ENCODE results near the gene RAVER1.
"Not testable (repeated sequence)": the region's sequence is repeated elsewhere in the genome, so short reads cannot be mapped to it uniquely, and the experiment has no call there.

RAVER1 gene

DNA sequence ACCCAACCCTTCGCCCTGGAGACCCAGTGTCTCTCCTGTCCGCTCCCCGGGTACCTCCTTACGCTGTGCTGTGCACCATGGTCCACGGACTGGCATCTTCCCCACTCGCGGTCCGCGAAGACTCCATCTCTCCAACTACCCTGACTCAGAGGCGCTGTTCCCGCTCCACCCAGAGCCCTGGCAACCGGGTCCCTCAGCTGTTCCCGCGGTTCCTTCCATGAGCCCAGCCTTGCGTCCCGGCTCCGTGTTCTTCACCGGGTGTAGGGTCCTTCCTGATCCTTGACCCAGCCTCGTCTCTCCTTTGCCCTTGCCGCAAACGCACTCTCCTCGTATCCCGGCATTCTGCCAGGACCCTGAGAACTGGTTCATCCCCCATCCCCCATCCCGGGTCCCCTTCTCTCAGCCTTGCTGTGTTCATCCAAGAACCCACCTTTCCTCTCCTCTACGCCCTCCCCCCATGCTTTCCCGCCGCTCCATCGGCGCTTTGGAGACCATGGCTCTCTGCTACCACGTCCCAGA is 42.9 kb downstream of the RAVER1 start:
- no peak for DNase-seq (ENCODE audit: low read depth)

DNA sequence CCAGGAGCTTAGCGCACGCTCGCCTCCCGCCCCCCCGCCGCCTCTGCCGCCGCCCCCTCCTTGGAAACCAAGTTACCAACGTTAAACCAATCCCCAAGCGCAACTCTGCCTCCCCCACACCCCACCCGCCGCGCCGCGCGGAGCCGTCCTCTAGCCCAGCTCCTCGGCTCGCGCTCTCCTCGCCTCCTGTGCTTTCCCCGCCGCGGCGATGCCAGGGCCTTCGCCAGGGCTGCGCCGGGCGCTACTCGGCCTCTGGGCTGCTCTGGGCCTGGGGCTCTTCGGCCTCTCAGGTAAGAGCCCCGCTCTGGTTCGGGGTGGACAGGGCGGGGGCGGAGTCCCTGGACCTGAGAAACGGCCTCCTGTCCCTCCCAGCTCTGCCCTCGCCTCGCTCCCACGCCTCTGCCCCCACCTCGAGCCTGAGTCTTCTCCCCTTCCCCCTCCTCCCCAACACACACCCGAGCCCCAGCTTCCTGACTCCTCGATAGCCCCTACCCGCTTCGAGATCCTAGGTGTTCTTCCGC is 43.4 kb downstream of the RAVER1 start, which contains the start of gene ICAM5:
Gene ICAM5, plus strand, starts transcription at position 117 of the 521 bp plus-strand sequence. Its CDS starts 92 bp downstream, at position 209.
- no peak for DNase-seq (ENCODE audit: low read depth)

- no peak for DNase-seq (ENCODE audit: low read depth)
Observed at GRCh38 chr19:10289167-10289835, 44.0 kb downstream of the RAVER1 start.

- DNase-seq (ENCODE audit: low read depth): no peak
Observed at GRCh38 chr19:10288662-10289166, 44.6 kb downstream of the RAVER1 start.

DNA sequence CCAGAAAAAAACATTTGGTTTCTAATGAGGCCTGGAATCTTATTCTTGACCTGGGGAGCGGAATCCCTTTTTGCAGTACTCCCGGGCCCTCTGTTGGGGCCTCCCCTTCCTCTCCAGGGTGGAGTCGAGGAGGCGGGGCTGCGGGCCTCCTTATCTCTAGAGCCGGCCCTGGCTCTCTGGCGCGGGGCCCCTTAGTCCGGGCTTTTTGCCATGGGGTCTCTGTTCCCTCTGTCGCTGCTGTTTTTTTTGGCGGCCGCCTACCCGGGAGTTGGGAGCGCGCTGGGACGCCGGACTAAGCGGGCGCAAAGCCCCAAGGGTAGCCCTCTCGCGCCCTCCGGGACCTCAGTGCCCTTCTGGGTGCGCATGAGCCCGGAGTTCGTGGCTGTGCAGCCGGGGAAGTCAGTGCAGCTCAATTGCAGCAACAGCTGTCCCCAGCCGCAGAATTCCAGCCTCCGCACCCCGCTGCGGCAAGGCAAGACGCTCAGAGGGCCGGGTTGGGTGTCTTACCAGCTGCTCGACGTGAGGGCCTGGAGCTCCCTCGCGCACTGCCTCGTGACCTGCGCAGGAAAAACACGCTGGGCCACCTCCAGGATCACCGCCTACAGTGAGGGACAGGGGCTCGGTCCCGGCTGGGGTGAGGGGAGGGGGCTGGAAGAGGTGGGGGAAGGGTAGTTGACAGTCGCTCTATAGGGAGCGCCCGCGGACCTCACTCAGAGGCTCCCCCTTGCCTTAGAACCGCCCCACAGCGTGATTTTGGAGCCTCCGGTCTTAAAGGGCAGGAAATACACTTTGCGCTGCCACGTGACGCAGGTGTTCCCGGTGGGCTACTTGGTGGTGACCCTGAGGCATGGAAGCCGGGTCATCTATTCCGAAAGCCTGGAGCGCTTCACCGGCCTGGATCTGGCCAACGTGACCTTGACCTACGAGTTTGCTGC is 46.3 kb downstream of the RAVER1 start, which contains the start of gene ICAM4:
Gene ICAM4, plus strand, starts transcription at position 153 of the 935 bp plus-strand sequence. Its CDS starts 58 bp downstream, at position 211.
- DNase-seq (ENCODE audit: low read depth): no peak

- DNase-seq (ENCODE audit: low read depth): no peak
Observed at GRCh38 chr19:10285393-10285792, 47.9 kb downstream of the RAVER1 start.

DNA sequence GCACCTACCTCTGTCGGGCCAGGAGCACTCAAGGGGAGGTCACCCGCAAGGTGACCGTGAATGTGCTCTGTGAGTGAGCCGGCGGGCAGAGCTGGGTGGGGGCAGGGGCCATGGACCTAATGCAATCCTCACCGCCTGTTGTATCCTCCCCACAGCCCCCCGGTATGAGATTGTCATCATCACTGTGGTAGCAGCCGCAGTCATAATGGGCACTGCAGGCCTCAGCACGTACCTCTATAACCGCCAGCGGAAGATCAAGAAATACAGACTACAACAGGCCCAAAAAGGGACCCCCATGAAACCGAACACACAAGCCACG is 48.4 kb downstream of the RAVER1 start:
- DNase-seq (ENCODE audit: low read depth): no peak

- DNase-seq (ENCODE audit: low read depth): no peak
Observed at GRCh38 chr19:10284065-10284959, 49.0 kb downstream of the RAVER1 start.

GRCh38 chr19:10283301-10284064 is 49.8 kb downstream of the RAVER1 start:
- DNase-seq (ENCODE audit: low read depth): no peak

DNA sequence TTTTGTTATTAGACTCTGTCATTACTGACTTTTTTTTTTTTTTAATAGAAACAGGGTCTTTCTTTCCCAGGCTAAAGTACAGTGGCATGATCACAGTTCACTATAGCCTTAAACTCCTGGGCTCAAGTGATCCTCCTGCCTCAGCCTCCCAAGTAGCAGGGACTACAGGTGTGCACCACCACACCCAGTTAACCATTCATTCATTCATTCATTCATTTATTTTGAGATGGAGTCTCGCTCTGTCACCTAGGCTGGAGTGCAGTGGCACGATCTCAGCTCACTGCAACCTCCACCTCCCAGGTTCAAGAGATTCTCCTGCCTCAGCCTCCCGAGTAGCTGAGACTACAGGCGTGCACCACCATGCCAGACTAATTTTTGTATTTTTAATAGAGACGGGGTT is 51.3 kb downstream of the RAVER1 start:
- not testable (repeated sequence) for DNase-seq (ENCODE audit: low read depth)

DNA sequence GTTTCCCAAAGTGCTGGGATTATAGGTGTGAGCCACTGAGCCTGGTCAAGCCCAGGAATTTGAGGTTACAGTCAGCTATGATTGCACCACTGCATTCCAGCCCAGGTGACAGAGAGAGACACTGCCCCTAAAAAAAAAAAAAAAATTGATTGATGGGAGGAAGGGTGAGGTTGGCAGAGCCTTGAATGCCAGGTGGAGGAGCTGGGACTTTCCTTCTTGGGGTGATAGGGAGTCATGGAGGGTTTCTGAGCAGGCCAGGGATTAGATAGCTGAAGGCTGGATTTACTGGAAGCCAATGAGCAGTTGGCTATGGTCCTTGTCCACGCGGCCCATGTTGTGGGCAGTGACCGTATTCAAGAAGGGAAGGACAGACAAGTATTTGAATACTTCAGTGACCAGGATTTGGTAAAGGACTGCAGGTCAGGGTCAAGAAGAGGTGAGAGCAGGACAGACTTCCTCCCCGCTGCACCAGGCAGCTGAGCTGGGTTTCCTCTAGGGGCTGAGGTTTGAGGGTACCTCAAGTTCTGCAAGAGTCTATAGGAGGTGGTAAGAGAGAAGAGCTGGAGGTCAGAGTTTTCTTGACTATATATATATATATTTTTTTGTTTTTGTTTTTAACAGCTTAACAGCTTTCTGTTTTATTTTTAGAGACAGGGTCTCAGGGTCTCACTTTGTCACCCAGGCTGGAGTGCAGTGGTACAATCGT is 53.4 kb downstream of the RAVER1 start:
- DNase-seq (ENCODE audit: low read depth): no peak

DNA sequence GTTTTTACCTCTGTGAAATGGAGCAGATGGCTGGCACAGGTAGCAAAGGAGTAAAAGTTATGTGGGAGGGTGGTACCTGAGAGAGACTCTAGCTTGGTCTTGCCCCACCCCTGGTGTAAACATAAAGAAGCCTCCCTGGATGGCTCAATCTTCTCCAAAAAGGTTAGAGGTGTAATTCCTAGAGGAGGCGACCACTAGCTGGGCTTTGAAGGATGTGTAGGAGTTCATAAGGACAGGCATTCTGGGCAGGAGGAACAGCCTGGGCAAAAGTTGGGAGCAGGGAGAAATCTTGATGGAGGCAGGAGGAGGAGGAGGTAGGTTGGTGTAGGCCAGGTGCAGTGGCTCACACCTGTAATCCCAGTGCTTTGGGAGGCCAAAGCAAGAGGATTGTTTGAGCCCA is 54.4 kb downstream of the RAVER1 start:
- no peak for DNase-seq (ENCODE audit: low read depth)

GRCh38 chr19:10277795-10278589 is 55.3 kb downstream of the RAVER1 start:
- DNase-seq (ENCODE audit: low read depth): no peak

DNA sequence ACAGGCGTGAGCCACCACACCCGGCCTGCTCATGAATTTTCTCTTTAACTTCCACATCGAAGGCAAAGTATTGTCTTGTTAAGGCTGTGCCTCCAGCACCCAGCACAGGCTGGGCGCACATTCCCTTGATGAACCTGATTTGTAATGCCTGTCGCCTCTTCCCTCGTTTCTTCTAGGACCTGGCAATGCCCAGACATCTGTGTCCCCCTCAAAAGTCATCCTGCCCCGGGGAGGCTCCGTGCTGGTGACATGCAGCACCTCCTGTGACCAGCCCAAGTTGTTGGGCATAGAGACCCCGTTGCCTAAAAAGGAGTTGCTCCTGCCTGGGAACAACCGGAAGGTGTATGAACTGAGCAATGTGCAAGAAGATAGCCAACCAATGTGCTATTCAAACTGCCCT is 58.7 kb downstream of the RAVER1 start:
- DNase-seq (ENCODE audit: low read depth): no peak

DNA sequence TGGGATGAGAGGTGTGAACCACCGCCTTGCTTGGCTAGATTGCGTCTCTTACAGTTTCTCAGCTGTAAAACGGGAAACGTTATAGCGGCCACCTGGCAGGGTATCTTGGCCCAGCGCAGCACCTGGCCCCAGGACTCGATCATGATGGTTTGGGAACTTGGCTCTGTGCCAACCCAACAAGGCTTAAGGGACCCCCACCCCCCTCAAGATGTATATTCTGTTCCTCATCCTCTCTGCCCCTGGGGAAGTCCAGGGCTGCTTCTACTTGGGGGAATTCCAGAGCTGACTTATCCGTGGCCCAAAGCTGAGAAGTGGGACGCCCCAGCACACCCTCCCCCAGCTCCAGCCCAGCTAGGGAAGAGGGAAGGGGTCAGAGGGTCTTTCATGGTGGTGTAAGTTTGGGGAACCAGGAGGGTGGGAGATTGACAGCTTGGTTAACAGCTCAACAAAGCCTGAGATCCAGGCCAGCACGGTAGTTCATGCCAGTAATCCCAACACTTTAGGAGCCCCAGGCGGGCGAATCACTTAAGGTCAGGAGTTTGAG is 61.7 kb downstream of the RAVER1 start:
- no peak for DNase-seq (ENCODE audit: low read depth)

GRCh38 chr19:10270616-10271394 is 62.5 kb downstream of the RAVER1 start, which contains the start of gene ICAM1:
ICAM1 (plus strand) TSS chr19:10271120; CDS start chr19:10271160, 40 bp downstream.
- no peak for DNase-seq (ENCODE audit: low read depth)

DNA sequence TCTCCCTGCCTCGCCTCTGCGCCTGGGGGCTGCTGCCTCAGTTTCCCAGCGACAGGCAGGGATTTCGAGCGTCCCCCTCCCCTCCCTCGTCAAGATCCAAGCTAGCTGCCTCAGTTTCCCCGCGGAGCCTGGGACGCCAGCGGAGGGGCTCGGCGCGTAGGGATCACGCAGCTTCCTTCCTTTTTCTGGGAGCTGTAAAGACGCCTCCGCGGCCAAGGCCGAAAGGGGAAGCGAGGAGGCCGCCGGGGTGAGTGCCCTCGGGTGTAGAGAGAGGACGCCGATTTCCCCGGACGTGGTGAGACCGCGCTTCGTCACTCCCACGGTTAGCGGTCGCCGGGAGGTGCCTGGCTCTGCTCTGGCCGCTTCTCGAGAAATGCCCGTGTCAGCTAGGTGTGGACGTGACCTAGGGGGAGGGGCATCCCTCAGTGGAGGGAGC is 63.1 kb downstream of the RAVER1 start:
- DNase-seq (ENCODE audit: low read depth): no peak

All from fibroblast of the conjunctiva (primary cell).